ENCODE measurements around the gene ATP6V1E1. TPM values are rescaled to one million over a fixed set of nuclear protein-coding genes. Genes with fewer than 3 reads are reported as not detected.

ATP6V1E1 gene
- total RNA-seq, 1 experiment from 2014 or later = 89.2 TPM

DNA sequence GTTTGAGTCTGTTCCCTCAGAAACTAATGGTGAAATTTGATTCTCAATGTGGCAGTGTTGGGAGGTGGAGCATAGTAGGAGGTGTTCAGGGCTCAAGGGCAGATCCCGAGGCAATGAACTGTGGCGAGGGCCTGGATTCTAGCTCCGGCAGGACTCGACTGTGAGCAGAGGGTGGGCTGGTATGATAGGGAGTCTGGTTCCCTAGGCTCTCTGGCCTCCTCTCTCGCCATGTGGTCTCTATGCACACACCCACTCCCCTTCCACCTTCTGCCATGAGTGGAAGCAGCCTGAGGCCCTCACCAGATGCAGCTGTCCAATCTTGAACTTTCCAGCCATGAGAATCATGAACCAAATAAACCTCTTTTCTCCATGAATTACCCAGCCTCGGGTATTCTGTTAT, 32.3 kb downstream of the ATP6V1E1 start:
- H2BK120ac ChIP-seq (ENCODE audit: low read depth, low read length, poor library complexity, severe bottlenecking) = no peak overlapping the region
- no peaks in the 10 kb centered on the region for H3K9me3 Mint-ChIP-seq
- H2BK5ac ChIP-seq (ENCODE audit: insufficient read length, low read length) = no peak overlapping the region
- no peak overlapping the region for H3K18ac ChIP-seq (ENCODE audit: insufficient read length, low read depth, low read length)
- H3K27me3 ChIP-seq (ENCODE audit: insufficient read depth, low read length) = no peaks in the 10 kb centered on the region
- TF ChIP-seq, protein P1, sequence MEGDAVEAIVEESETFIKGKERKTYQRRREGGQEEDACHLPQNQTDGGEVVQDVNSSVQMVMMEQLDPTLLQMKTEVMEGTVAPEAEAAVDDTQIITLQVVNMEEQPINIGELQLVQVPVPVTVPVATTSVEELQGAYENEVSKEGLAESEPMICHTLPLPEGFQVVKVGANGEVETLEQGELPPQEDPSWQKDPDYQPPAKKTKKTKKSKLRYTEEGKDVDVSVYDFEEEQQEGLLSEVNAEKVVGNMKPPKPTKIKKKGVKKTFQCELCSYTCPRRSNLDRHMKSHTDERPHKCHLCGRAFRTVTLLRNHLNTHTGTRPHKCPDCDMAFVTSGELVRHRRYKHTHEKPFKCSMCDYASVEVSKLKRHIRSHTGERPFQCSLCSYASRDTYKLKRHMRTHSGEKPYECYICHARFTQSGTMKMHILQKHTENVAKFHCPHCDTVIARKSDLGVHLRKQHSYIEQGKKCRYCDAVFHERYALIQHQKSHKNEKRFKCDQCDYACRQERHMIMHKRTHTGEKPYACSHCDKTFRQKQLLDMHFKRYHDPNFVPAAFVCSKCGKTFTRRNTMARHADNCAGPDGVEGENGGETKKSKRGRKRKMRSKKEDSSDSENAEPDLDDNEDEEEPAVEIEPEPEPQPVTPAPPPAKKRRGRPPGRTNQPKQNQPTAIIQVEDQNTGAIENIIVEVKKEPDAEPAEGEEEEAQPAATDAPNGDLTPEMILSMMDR (conservative IDR thresholded peaks at IDR 0.05) = no peak
- H3K4me3 Mint-ChIP-seq = no peak overlapping the region
- H3K27ac ChIP-seq (ENCODE audit: insufficient read length, low read depth, low read length) = no peak overlapping the region
- H3K79me1 ChIP-seq (ENCODE audit: insufficient read depth, low read depth, low read length, poor library complexity, severe bottlenecking) = no peaks in the 10 kb centered on the region
- no peak for DNase-seq
- no peak overlapping the region for H4K91ac ChIP-seq (ENCODE audit: insufficient read length, low read depth, low read length)
- H2AK5ac ChIP-seq (ENCODE audit: insufficient read length, low read length) = no peak overlapping the region
- no peak overlapping the region for H3K4me2 ChIP-seq (ENCODE audit: insufficient read depth, insufficient read length, low read length)
- H2AFZ ChIP-seq (ENCODE audit: low read length) = no peak overlapping the region
- WGBS (ENCODE audit: extremely low coverage, insufficient read length, low lambda C conversion rate) = no CpG with 5 or more reads among the region's 6 CpGs
- H3K9me3 ChIP-seq (ENCODE audit: control insufficient read depth, low read depth, low read length) = no peaks in the 10 kb centered on the region
- H4K20me1 ChIP-seq (ENCODE audit: control insufficient read depth, insufficient read depth, insufficient read length) = no peaks in the 10 kb centered on the region
- no peak overlapping the region for H2BK15ac ChIP-seq (ENCODE audit: low read depth, low read length)
- H2BK12ac ChIP-seq (ENCODE audit: insufficient read length, low read depth, low read length) = no peak overlapping the region
- H4K8ac ChIP-seq (replicated peaks; ENCODE audit: insufficient read length, low read depth, low read length) = no peak overlapping the region
- no peak overlapping the region for H3K56ac ChIP-seq (ENCODE audit: insufficient read length, low read depth, low read length)
- no peak overlapping the region for H3K23ac ChIP-seq (ENCODE audit: insufficient read length, low read depth, low read length)
- no peak overlapping the region for H2BK20ac ChIP-seq (ENCODE audit: low read depth, low read length, poor library complexity, severe bottlenecking)
- H3T11ph ChIP-seq (ENCODE audit: low read length) = no peak overlapping the region
- H3K36me3 Mint-ChIP-seq (ENCODE audit: insufficient read depth in 1 of 3, low read depth in 3 of 3) = peaks cover 51 to 94% (median 91%) of the 10 kb centered on the region in 3 experiments
- peak overlapping the region in 1 of 3 experiments; percentile 78; a peak in 1 of 7 replicates for H3K27ac Mint-ChIP-seq
- no peaks in the 10 kb centered on the region for H3K79me2 ChIP-seq (ENCODE audit: insufficient read depth, low read length)
- no peak overlapping the region for H3K4ac ChIP-seq (ENCODE audit: low read depth, low read length)
- H3K23me2 ChIP-seq (ENCODE audit: insufficient read length, low read depth, low read length, poor library complexity, severe bottlenecking) = no peaks in the 10 kb centered on the region
- H3K14ac ChIP-seq (ENCODE audit: insufficient read depth, low read length) = no peak overlapping the region
- no peak overlapping the region for H4K5ac ChIP-seq (ENCODE audit: insufficient read length, low read depth, low read length)
- no peak overlapping the region for H3K9ac ChIP-seq (ENCODE audit: extremely low read depth, insufficient read length, low read length)
- no peaks in the 10 kb centered on the region for H3K4me1 Mint-ChIP-seq
- no peaks in the 10 kb centered on the region for H3K27me3 Mint-ChIP-seq (ENCODE audit: low read depth)
- H3K4me1 ChIP-seq (ENCODE audit: insufficient read depth, low read length) = no peaks in the 10 kb centered on the region
